HG03135 (cell line): ENCODE measurements around the gene SLC37A3.
"Not testable (repeated sequence)": the region's sequence is repeated elsewhere in the genome, so short reads cannot be mapped to it uniquely, and the experiment has no call there.

Source experiments
- ATAC-seq: cut with Tn5 transposase; IDR thresholded peaks from one replicate; pipeline ENCODE4 v1.9.1; 2021; ENCODE audit warnings: mild to moderate bottlenecking, moderate library complexity; ENCODE audit not compliant: unreplicated experiment

SLC37A3 gene

GRCh38 chr7:140315498-140316164 is 82.7 kb downstream of the SLC37A3 start:
- no peak for ATAC-seq

GRCh38 chr7:140314573-140315480 is 83.5 kb downstream of the SLC37A3 start:
- no peak for ATAC-seq

GRCh38 chr7:140312141-140312846 is 86.0 kb downstream of the SLC37A3 start:
- no peak for ATAC-seq

GRCh38 chr7:140311128-140311527 is 87.2 kb downstream of the SLC37A3 start:
- ATAC-seq = not testable (repeated sequence)

GRCh38 chr7:140310337-140311002 is 87.9 kb downstream of the SLC37A3 start:
- ATAC-seq = no peak

GRCh38 chr7:140308060-140308459 is 90.3 kb downstream of the SLC37A3 start:
- ATAC-seq = no peak

- no peak for ATAC-seq
Observed at GRCh38 chr7:140304191-140304799, 94.0 kb downstream of the SLC37A3 start.

GRCh38 chr7:140300243-140301136 is 97.8 kb downstream of the SLC37A3 start:
- ATAC-seq = no peak

GRCh38 chr7:140298213-140298612 is 100.1 kb downstream of the SLC37A3 start:
- no peak for ATAC-seq

- ATAC-seq = no peak
Observed at GRCh38 chr7:140297192-140297591, 101.1 kb downstream of the SLC37A3 start.

GRCh38 chr7:140295224-140295738 is 103.0 kb downstream of the SLC37A3 start:
- ATAC-seq = no peak

- ATAC-seq = no peak
Observed at GRCh38 chr7:140294454-140294853, 103.9 kb downstream of the SLC37A3 start.

- ATAC-seq = no peak
Observed at GRCh38 chr7:140292438-140292837, 105.9 kb downstream of the SLC37A3 start.

- ATAC-seq = no peak
Observed at GRCh38 chr7:140289804-140290203, 108.5 kb downstream of the SLC37A3 start.

GRCh38 chr7:140287988-140288387 is 110.3 kb downstream of the SLC37A3 start:
- ATAC-seq = no peak

GRCh38 chr7:140285938-140286337 is 112.4 kb downstream of the SLC37A3 start:
- no peak for ATAC-seq

GRCh38 chr7:140284062-140284461 is 114.3 kb downstream of the SLC37A3 start:
- no peak for ATAC-seq
